Measurements from ENCODE around the gene SIAH3. TPM values are rescaled to one million over a fixed set of nuclear protein-coding genes. Genes with fewer than 3 reads are reported as not detected.

SIAH3 gene
- total RNA-seq, 2 experiments from 2014 or later: 0.07 to 0.11 TPM

- ChIA-PET CTCF (no interaction called here), POLR2A (no interaction called here)
- DNase-seq (no peak), ATAC-seq (no peak)
- no peaks in the 10 kb centered on the region for H3K4me1 Mint-ChIP-seq (ENCODE audit: low read depth)
- intact Hi-C loops (cut with micrococcal nuclease): no loop called here
- TF ChIP-seq, protein P1, sequence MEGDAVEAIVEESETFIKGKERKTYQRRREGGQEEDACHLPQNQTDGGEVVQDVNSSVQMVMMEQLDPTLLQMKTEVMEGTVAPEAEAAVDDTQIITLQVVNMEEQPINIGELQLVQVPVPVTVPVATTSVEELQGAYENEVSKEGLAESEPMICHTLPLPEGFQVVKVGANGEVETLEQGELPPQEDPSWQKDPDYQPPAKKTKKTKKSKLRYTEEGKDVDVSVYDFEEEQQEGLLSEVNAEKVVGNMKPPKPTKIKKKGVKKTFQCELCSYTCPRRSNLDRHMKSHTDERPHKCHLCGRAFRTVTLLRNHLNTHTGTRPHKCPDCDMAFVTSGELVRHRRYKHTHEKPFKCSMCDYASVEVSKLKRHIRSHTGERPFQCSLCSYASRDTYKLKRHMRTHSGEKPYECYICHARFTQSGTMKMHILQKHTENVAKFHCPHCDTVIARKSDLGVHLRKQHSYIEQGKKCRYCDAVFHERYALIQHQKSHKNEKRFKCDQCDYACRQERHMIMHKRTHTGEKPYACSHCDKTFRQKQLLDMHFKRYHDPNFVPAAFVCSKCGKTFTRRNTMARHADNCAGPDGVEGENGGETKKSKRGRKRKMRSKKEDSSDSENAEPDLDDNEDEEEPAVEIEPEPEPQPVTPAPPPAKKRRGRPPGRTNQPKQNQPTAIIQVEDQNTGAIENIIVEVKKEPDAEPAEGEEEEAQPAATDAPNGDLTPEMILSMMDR (IDR thresholded peaks at IDR 0.05): no peak
- no peaks in the 10 kb centered on the region for H3K9me3 Mint-ChIP-seq
- no peaks in the 10 kb centered on the region for H3K36me3 Mint-ChIP-seq (ENCODE audit: low read depth)
- no peak overlapping the region for H3K27ac Mint-ChIP-seq
- no peak overlapping the region for H3K4me3 Mint-ChIP-seq
- H3K27me3 Mint-ChIP-seq: peaks cover 2% of the 10 kb centered on the region
Observed at GRCh38 chr13:45881353-45881752, 29.8 kb upstream of the SIAH3 start.

- no peak overlapping the region for H3K27ac Mint-ChIP-seq
- H3K27me3 Mint-ChIP-seq: peaks cover 2% of the 10 kb centered on the region
- H3K4me3 Mint-ChIP-seq: no peak overlapping the region
- TF ChIP-seq, protein P1 (IDR thresholded peaks at IDR 0.05): no peak
- POLR2A ChIA-PET: no interaction called here
- H3K9me3 Mint-ChIP-seq: no peaks in the 10 kb centered on the region
- H3K4me1 Mint-ChIP-seq (ENCODE audit: low read depth): no peaks in the 10 kb centered on the region
- DNase-seq (no peak), ATAC-seq (no peak)
- no peaks in the 10 kb centered on the region for H3K36me3 Mint-ChIP-seq (ENCODE audit: low read depth)
- intact Hi-C loops (cut with micrococcal nuclease): no loop called here
- CTCF ChIA-PET: no interaction called here
Observed at GRCh38 chr13:45880242-45880641, 28.7 kb upstream of the SIAH3 start.

- TF ChIP-seq, protein P1 (IDR thresholded peaks at IDR 0.05): no peak
- intact Hi-C loops (cut with micrococcal nuclease): no loop called here
- ChIA-PET CTCF (no interaction called here), POLR2A (no interaction called here)
- DNase-seq (no peak), ATAC-seq (no peak)
- no peak overlapping the region for H3K27ac Mint-ChIP-seq
- H3K4me3 Mint-ChIP-seq: no peak overlapping the region
- peaks cover 2% of the 10 kb centered on the region for H3K27me3 Mint-ChIP-seq
- H3K9me3 Mint-ChIP-seq: no peaks in the 10 kb centered on the region
- H3K4me1 Mint-ChIP-seq (ENCODE audit: low read depth): no peaks in the 10 kb centered on the region
- no peaks in the 10 kb centered on the region for H3K36me3 Mint-ChIP-seq (ENCODE audit: low read depth)
Observed at GRCh38 chr13:45879666-45880065, 28.1 kb upstream of the SIAH3 start.

DNA sequence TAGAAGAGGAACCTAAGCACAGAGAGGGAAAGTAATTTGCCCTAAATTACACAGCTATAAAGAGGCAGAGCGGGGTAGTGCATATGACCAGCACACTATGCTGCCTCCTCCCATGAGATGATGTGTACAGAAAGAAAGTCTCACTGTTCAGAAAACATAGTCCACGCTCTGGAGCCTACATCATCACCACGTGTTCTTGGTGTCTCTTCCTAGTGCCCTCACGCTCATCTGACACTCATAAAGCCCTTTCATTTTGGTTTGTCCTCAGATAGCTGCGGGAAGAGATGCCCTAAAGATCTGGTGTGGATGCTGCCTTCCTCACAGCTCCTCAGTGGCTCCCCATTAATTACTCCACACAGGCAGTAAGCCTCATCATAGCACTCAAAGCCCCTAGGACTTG, 27.4 kb upstream of the SIAH3 start:
- Mint-ChIP-seq H3K4me1 (ENCODE audit: low read depth) (no peaks in the 10 kb centered on the region), H3K27ac (no peak overlapping the region), H3K36me3 (ENCODE audit: low read depth) (no peaks in the 10 kb centered on the region), H3K4me3 (no peak overlapping the region), H3K27me3 (peaks cover 2% of the 10 kb centered on the region), H3K9me3 (no peaks in the 10 kb centered on the region)
- CTCF ChIA-PET: interaction anchor here (0.9 kb wide), 1 partner anchor 177 kb away, joined by 3 read pairs; no protein-coding TSS in a partner anchor
- TF ChIP-seq, protein P1 (IDR thresholded peaks at IDR 0.05): no peak
- DNase-seq: no peak
- no peak for ATAC-seq
- POLR2A ChIA-PET: no interaction called here
- intact Hi-C loops (cut with micrococcal nuclease): no loop called here

DNA sequence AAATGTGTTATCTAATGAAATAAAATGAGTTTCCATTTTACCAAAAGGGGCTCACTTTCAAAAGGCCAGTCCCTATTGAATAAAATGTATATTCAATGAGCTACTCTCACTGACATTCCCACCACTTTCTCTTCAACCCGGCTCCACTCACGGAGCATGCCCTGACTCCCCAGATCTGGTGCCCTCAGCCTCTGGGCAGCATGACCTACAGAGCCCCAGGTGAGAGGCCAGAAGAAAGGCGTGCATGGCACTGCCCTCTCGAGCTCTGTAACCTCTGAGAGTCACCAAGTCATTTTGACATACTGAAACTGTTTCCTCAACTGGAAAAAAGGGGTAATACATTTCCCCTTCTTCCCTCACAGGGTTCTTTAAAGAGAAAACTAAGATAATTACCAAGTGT, 25.2 kb upstream of the SIAH3 start:
- TF ChIP-seq, protein P1 (IDR thresholded peaks at IDR 0.05): no peak
- POLR2A ChIA-PET: no interaction called here
- Mint-ChIP-seq H3K4me3 (no peak overlapping the region), H3K27me3 (peaks cover 2% of the 10 kb centered on the region), H3K36me3 (ENCODE audit: low read depth) (no peaks in the 10 kb centered on the region), H3K27ac (no peak overlapping the region), H3K4me1 (ENCODE audit: low read depth) (no peaks in the 10 kb centered on the region), H3K9me3 (no peaks in the 10 kb centered on the region)
- CTCF ChIA-PET: no interaction called here
- intact Hi-C loops (cut with micrococcal nuclease): no loop called here
- ATAC-seq (no peak), DNase-seq (no peak)

Data from activated CD8-positive, alpha-beta T cell treated with anti-CD3 and anti-CD28 coated beads for 36 hours (primary cell).